GM19351 (cell line): ENCODE results near the gene CENPO.

ENCODE experiments used
- ATAC-seq: cut with Tn5 transposase; IDR thresholded peaks from one replicate; pipeline ENCODE4 v1.9.1; 2021; ENCODE audit warnings: mild to moderate bottlenecking, moderate library complexity; ENCODE audit not compliant: unreplicated experiment

The CENPO gene

GRCh38 chr2:24792874-24793760 lies at the start of gene CENPO, which contains the start of gene PTRHD1:
TSS of gene CENPO (plus strand) at chr2:24793425. CDS start at chr2:24793920, 495 bp downstream.
TSS of gene PTRHD1 (minus strand) at chr2:24793391. CDS start at chr2:24793377, 14 bp downstream.
- ATAC-seq: peak; percentile 94

GRCh38 chr2:24743924-24744323 lies 49.3 kb upstream of the CENPO start:
- ATAC-seq: no peak

GRCh38 chr2:24744356-24744755 lies 48.9 kb upstream of the CENPO start:
- ATAC-seq: no peak

GRCh38 chr2:24745825-24746224 lies 47.4 kb upstream of the CENPO start:
- ATAC-seq: no peak

- ATAC-seq: no peak
Observed at GRCh38 chr2:24747299-24747698, 45.9 kb upstream of the CENPO start.

GRCh38 chr2:24749069-24749691 lies 44.0 kb upstream of the CENPO start:
- ATAC-seq: no peak

- ATAC-seq: no peak
Observed at GRCh38 chr2:24754985-24755705, 38.1 kb upstream of the CENPO start.

GRCh38 chr2:24756789-24757188 lies 36.4 kb upstream of the CENPO start:
- ATAC-seq: no peak

- no peak for ATAC-seq
Observed at GRCh38 chr2:24761866-24762265, 31.4 kb upstream of the CENPO start.

GRCh38 chr2:24762518-24762917 lies 30.7 kb upstream of the CENPO start:
- no peak for ATAC-seq

GRCh38 chr2:24763843-24764242 lies 29.4 kb upstream of the CENPO start:
- no peak for ATAC-seq

- ATAC-seq: no peak
Observed at GRCh38 chr2:24766609-24767008, 26.6 kb upstream of the CENPO start.

- ATAC-seq: no peak
Observed at GRCh38 chr2:24768013-24768412, 25.2 kb upstream of the CENPO start.

- ATAC-seq: no peak
Observed at GRCh38 chr2:24768601-24769000, 24.6 kb upstream of the CENPO start.

GRCh38 chr2:24771061-24771460 lies 22.2 kb upstream of the CENPO start:
- no peak for ATAC-seq

GRCh38 chr2:24771764-24772586 lies 21.2 kb upstream of the CENPO start:
- ATAC-seq: no peak

- no peak for ATAC-seq
Observed at GRCh38 chr2:24774373-24774772, 18.9 kb upstream of the CENPO start.

- ATAC-seq: no peak
Observed at GRCh38 chr2:24779116-24779515, 14.1 kb upstream of the CENPO start.

- no peak for ATAC-seq
Observed at GRCh38 chr2:24783641-24784040, 9.6 kb upstream of the CENPO start.

GRCh38 chr2:24785671-24786321 lies 7.4 kb upstream of the CENPO start:
- peak; percentile 96 for ATAC-seq
